Fibroblast of mammary gland (primary cell): ENCODE measurements around the gene GLMN.

Experiments
- DNase-seq: peaks from one replicate; pipeline ENCODE4 v3.0.0-alpha.2; 2010; ENCODE audit warnings: low read depth
- H3K4me3 ChIP-seq: 2 replicates; pipeline ENCODE4 v1.5.1; 2011; ENCODE audit warnings: low read depth, mild to moderate bottlenecking, low read length, moderate library complexity; ENCODE audit not compliant: control insufficient read depth
- TF ChIP-seq, protein P1 (sequence below): conservative IDR thresholded peaks from 2 replicates; pipeline ENCODE4 v1.5.1; 2011; ENCODE audit warnings: low read depth, low read length, inconsistent platforms; ENCODE audit not compliant: control insufficient read depth, insufficient read depth

GLMN gene

DNA sequence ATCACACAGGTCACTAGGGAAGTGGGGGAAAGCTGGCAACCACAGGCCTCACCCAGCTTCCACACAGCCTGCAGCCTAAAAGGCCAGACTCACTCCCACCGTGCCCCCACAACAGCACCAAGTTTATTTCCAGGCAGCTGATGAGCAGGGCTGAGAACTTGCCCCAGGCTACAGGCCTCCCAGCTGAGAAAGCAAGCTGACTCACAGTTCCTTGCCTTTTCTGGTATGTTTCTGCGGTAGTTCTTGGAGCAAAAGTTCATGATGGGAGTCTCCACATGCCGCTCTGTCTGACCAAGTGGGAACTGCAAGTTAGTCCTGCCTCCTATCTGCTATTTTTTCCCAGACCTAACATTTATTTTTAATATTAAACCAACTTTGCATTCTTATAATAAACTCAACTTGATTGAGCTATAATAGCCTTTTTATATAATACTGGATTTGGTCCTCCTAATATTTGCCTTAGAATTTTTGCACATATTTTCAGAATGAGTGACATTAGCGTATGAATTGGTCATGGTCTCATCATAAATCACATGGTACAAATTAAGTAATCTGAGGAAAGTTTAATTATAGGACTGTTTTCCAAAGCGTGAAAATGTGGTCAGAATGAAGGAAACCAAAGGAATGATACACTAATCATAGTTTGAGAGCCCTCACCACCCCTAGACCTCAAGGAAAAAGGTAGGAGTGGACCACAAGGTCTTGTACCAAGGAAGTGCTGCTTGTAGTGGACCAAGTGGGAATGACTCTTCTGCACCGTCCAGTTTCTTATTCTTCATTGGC, 30.8 kb upstream of the GLMN start:
- H3K4me3 ChIP-seq: no peak overlapping the region
- TF ChIP-seq, protein P1, sequence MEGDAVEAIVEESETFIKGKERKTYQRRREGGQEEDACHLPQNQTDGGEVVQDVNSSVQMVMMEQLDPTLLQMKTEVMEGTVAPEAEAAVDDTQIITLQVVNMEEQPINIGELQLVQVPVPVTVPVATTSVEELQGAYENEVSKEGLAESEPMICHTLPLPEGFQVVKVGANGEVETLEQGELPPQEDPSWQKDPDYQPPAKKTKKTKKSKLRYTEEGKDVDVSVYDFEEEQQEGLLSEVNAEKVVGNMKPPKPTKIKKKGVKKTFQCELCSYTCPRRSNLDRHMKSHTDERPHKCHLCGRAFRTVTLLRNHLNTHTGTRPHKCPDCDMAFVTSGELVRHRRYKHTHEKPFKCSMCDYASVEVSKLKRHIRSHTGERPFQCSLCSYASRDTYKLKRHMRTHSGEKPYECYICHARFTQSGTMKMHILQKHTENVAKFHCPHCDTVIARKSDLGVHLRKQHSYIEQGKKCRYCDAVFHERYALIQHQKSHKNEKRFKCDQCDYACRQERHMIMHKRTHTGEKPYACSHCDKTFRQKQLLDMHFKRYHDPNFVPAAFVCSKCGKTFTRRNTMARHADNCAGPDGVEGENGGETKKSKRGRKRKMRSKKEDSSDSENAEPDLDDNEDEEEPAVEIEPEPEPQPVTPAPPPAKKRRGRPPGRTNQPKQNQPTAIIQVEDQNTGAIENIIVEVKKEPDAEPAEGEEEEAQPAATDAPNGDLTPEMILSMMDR: no peak
- peak; percentile 45 for DNase-seq

DNA sequence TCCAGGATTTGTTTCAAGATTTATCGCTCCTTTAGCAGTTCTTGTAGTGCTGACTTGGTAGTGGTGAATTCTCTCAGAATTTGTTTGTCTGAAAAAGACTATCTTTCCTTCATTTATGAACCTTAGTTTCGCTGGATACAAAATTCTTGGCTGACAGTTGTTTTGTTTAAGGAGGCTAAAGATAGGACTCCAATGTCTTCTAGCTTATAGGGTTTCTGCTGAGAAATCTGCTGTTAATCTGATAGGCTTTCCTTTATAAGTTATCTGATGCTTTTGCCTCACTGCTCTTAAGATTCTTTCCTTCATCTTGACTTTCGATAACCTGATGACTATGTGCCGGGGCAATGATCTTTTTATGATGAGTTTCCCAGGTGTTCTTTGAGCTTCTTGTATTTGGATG, 29.0 kb upstream of the GLMN start:
- TF ChIP-seq, protein P1: no peak
- no peak for DNase-seq
- H3K4me3 ChIP-seq: no peak overlapping the region

DNA sequence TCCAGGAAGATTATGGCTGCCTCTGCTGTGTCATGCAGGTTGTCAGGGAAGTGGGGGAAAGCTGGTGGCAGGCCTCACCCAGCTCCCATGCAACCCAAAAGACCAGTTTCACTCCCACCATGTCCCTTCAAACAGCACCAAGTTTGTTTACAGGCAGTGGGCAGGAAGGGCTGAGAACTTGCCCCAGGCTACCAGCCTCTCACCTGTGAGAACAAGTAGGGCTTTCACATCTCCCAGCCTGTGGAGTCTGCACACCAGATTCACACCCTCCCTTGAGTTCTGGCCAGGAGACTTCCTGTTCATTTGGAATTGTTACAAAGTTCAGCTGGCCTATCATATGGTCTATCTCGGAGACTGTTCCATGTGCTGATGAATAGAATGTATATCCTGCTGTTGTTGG, 27.9 kb upstream of the GLMN start:
- TF ChIP-seq, protein P1: no peak
- DNase-seq: no peak
- H3K4me3 ChIP-seq: no peak overlapping the region

DNA sequence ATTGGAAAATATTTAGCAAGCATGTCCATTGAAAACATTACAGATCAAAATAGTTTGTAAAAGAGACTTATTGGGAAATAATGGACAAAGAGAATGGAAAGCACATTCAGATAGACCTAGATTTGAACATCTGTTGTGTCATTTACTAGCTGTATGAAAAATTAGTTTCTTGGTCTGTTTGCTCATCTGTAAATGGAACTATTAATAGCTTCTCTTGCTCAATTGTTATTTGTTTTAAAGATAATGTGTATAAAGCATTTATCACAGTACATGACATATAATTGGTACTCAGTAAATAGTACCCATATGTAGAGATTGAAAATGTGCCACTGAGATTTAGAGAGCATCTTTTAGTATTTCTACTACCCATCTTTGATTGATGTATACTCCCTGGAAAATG, 26.0 kb upstream of the GLMN start:
- no peak overlapping the region for H3K4me3 ChIP-seq
- TF ChIP-seq, protein P1: no peak
- DNase-seq: no peak

DNA sequence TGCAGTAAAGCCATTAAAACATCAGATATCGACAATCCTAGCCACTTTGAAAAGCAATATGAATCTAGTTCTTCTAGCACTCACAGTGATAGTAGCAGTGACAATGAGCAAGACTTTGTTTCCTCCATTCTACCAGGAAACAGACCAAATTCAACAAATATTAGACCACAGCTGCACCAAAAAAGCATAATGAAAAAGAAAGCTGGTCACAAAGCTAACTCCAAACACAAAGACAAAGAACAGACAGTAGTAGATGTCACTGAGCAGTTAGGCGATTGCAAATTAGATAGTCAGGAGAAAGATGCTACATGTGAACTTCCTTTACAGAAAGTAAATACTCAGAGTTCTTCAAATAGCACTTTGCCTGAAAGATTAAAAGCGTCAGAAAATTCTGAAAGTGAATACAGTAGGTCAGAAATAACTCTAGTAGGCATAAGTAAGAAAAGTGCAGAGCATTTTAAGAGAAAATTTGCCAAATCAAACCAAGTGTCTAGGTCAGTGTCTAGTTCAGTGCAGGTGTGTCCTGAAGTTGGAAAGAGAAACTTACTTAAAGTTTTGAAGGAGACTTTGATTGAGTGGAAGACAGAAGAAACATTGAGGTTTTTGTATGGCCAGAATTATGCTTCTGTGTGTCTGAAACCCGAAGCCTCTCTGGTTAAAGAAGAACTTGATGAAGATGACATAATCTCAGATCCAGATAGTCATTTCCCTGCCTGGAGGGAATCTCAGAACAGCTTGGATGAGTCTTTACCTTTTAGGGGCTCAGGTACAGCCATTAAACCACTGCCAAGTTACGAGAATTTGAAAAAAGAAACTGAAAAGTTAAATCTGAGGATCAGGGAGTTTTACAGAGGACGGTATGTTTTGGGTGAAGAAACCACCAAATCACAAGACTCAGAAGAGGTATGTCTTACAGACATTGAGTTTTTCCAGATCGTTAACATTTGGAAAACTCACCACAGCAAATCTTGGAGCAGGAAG, 25.0 kb upstream of the GLMN start:
- TF ChIP-seq, protein P1: no peak
- no peak overlapping the region for H3K4me3 ChIP-seq
- no peak for DNase-seq

DNA sequence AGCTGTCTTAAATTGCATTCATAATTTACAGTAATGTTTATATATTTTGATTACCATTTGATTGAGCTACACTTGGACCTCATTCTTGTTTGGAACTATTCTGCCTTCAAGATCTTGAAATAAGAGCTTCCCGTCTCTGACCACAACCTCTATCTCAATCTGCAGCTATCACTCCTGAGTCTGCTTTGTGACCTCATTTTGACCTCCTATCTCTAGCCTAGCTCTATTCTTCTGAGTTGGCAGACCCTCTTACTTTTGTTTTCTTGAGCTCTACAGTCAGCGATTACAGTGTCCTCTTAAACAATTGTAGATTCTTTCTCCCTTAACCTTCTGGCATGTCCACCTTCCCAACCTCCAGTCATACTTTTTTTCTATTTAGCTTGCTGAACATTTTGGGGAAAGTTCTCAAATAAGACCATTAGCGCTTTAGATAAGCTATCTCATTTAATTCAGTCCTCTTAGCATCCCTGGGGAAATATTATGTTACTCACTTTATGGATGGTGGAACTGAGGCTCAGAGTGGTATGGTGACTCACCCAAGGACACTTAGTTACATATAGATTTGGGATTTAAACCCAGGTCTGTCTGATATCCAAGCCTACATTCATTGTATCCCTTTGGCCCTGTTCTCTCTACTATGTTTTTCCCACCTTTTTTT, 19.2 kb upstream of the GLMN start:
- no peak for DNase-seq
- H3K4me3 ChIP-seq: no peak overlapping the region
- TF ChIP-seq, protein P1: no peak
